HUDEP-2 (cell line): ENCODE data around the gene ZNF423.

Experiments
- DNase-seq, 76 experiments: peaks; one replicate each; lab custom pipeline; 2025; ENCODE audit not compliant: unreplicated experiment in 76 of 76; lab: John Stamatoyannopoulos, UW

ZNF423 gene

DNA sequence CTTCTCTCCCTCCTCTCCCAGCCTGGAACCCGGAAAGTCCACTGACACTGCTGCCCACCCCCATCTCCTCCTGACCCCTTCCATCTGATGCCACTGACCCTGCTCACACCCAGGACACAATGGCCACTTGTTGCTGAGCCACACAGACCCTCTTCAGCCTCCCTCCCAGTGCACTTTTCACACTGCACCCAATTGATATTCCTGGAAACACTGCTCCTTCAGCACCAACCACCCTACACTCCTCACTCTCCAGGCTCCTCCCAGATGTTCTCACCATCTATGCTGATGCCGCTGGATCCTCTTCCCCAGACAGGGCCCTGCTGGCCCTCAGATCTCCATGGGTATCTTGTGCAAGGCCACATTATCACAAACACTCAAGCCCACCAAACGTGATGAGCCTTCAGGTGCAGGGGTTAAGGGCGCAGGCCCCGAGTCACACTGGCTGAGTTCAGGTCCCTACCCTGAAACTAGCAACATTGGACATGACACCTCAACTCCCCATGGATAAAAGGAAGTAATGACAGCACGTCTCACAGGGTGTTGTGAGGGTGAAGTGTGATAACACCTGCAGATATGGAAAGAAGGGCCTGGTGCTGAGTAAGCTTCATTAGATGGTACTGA, 238.1 kb downstream of the ZNF423 start:
- no peak for DNase-seq

DNA sequence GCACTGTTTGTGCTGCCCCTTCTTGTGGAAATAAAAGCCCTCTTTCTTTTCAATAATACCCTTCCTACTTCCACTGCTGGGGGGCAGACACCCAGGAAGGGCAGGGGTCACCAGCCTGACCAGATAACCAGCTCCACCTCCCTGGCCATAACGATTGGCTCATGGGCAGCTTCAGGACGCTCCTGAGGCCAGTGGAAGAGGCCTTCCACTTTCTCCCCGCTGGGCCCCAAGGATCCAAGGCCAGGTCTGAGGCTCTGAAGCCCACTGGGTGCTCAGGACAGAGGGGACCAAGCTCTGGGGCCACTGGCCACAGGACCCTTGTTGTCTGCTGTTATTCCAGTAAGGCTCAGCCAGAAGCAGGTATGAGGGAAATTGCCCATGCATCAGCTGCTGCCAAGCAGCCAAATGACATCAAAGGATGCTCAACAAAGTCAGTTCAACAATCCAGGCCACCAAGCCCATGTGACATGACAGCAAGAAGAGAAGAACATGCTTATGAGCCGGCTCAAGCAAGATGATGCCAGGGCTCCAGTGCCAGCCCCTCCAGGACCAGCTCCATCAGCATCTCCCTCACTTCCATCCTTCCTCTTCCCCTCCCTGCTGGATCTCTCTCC, 238.8 kb downstream of the ZNF423 start:
- DNase-seq, result no peak

DNA sequence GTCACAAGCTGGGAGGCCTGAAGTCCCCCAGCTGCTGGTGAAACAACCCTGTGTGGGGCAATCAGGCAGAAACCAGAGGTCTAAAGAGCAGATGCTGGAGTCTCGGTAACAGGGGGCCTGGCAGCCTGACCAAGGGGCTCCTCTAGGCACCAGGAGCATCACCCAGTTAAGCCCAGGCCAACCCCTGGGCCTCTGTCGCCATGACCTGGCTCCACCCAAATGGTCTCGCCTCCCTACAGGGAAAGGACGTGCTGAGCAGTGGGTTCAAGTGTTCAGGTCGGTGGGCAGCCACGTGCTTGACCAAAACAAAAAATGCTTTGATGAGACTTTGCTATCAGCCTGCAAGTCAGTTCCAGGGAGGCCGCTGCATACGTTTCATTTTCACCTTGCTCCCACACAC, 240.3 kb downstream of the ZNF423 start:
- DNase-seq, result no peak

DNA sequence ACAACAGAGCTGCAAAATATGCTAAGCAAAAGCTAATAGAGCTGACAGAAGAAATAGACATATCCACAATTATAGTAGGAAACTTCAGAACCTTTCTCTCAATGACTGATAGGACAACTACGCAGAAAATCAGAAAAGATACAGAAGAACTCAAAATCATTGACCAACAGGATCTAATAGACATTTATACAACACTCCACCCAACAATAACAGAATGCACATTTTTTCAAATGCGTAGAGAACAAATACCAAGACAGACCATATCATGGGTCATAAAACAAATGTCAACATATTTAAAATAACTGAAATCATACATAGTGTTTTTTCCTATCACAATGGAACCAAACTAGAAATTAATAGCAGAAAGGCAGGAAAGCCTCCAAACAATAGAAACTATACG, 244.9 kb downstream of the ZNF423 start:
- DNase-seq, result no peak

DNA sequence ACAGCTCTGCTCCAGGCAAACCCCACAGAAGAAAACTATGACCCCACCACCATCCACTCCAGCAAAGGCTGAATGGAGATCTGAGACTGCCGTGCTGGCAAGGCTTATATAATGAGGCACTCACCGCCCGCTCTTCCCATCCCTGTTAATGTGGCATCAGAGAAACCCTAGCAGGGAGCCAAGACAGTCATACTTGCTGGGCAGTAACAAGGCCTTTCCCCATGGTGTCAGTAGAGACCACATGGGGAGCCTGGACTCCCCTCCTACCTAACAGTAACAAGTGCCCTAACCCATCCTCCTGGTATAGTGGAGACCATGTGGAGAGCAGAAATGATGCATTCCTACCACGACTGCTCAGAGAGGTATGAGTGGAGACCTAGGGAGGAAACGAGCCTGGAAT, 247.1 kb downstream of the ZNF423 start:
- DNase-seq, result peak in 1 of 76 experiments; percentile 3

DNA sequence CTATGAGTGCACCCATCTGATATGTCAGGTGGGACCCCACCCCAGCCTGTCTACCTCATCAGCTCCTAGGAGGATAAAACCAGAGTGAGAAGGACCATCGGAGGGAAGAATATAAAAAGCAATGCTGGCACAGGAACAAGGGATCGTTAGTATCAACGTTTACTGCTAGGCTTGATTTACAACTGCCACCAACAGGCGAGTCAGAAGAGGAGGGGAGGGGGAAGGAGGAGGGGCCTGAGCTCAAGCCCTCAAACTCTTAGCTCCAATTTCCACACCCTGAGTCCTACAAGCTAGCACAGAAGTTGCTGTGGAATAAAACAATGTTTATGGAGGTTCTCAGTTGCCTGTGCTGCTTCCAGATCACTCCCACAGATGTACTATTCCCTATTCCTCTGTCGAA, 247.8 kb downstream of the ZNF423 start:
- no peak for DNase-seq

DNA sequence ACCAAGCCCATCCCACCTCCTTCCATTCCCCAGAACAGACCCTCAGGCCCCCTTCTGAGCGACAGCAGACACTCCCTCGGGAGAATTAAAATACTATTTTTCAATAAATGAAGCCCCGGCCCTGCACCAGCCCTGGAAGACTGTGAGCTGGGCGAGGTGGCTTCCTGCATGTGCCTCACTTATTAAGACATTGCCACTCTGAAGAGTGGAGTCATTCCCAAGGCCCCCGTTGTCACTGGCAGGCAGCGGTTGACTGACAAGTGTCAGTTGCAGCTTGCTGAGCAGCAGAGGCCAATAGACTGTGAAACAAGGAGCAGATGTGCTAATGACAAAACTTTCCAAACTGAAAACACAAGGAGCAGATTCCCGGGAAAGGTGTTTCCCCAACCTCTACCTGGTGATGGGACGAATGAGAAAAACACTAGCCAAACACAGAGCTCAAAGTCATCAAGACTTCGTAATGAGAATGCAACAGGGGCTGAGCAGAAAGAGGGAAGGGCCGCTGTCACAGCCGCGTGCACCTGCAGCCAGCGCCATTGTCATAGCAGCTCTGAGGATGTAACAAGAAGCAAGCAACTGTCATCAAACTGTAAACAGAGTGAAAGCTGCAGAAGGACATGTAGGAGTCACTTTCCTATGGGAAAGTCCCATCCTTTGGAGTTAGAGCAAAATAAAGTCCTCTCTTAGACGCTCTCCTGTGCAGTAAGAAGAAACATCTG, 250.2 kb downstream of the ZNF423 start:
- DNase-seq, result no peak

DNA sequence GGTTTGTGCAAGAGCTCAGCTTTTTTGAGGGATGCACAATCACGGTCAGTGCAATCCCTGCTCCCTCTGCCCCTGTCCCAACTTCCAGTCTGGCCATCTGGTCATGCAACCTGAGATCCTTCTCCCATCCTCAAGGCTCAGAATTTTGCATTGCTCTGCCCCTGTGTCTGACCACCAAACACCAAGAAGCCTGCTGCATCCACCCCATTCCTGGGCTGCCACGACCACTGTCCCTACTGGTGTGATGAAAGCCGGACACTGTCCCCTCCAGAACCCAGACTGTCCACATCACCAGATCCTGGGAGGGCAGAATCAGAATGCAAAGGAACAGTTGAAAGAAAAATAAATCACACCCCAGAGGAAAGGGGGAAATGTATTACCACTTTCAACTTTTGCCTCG, 251.3 kb downstream of the ZNF423 start:
- DNase-seq, result no peak

DNA sequence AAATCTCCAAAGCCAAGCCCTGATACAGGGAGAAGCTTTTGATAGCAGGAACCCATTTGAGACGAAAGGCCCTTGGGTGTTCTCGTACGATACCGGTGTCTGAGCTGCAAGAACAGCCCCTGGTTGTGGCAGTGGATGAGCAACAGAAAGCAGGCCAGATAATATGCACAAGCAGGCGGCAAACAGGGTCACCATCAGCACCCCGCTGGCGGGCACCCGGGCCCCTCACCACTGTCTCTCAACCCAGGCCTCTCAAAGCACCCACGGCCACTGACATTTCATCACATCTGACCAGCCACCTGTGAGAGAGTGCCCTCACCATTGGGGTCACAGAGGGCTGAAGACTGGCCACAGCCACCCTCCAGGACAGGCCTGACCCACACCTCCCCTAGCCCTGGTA, 252.0 kb downstream of the ZNF423 start:
- no peak for DNase-seq

DNA sequence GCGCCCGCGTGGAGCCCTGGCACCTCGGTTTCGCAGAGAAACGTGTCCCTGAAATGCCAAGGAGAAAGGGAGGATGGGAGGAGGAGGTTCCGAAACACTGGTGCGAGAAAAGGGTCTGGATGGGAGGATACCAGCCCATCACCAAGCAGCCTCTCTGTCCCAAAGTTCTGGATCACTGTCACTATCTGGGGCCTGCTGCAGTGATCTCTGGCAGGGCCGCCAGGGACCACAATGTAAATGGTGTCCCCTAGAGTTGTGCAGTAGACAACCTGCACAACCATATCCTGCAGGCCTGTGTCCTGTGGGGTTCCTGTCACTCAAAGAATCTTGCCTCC, 253.0 kb downstream of the ZNF423 start:
- DNase-seq, result no peak

DNA sequence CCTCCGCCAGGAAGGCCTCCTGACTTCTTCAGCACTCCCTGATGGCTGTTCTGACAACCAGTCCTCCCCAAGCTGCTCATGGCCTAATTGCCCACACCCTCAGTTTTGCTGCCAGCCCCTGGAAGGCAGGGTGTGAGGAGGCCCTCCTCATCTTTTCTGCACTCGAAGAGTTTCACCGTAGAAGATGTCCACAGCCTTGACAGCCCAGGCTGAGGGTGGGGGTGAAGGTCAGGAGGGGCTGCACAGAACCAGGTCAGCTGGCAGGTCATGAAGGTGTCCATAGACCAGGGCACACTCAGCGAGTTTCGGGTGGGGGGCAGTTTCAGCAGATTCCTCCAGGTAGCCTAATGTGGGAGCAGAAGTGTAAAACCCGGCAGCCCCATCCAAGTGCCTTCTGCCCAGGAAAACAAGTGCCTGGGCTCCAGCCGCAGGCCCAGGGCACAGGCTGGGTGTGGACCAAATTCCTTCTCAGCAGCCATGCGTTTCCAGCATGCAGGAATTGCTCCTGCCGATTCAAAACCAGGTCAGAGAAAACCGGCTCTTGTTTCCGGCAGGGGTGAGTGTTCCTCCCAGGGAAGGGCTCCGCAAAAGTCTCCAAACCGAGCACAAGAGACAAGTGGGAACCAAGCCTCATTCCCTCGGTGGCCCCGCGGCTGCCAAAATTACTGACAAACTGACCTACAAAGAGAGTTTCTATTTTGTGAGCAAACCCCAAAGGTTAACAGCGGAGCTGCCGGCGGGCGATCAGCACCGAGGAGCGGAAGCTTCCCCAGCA, 253.5 kb downstream of the ZNF423 start:
- DNase-seq, result no peak

DNA sequence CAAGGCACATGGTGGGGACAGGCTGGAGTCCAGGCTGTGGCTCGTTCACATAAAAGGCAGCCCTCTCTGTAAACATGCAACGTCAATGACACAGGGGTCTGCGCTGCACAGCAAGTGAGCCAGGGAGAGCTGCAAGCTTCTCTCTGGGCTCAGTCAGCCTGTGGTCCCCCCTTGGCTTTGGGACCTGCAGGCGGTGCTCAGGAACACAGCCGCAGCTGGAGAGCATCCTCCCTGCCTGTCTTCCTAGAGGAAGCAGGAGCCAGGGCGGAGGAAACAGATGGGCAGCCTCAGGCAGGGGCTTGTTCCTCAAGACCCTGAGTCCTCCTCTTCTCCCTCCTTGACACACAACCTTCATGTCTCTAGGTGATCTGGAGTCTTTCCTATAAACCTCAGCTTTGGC, 254.3 kb downstream of the ZNF423 start:
- DNase-seq, result no peak

DNA sequence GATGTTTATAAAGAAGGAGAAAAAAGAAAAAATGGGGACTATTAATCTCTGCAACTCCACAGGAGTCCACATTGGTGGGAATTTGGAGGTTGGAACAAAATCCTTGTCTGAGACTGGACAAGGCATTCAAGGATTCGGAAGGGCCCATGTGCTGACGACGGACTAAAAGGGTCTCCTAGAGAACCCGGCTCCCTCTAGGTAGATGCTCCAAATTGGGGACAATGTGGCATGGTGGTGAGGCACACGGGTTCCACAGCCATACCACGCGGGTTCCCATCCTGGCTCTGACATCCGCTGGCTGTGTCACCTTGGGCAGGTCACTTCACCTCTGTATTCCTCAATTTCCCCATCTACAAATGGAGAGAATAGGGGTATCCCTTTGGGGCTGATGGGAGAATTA, 254.9 kb downstream of the ZNF423 start:
- DNase-seq, result no peak

DNA sequence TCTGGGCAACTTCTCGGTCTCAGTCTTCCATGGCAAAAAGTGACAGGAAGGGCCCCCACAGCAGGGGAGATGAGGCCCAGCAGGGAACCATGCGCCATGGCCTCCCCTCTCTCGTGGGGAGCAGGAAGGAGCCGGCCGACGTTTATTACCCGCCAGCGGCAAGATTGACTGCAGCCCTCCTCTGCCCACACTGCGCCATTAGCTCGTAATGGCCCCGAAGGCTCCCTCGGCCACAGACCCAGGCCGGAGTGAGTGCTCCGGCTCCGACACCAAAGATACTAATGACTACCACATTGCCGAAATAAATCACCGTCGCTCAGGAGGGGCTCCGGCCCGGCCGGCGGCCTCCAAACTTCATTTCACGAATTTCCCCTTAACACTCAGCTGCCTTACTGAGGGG, 255.4 kb downstream of the ZNF423 start:
- no peak for DNase-seq

DNA sequence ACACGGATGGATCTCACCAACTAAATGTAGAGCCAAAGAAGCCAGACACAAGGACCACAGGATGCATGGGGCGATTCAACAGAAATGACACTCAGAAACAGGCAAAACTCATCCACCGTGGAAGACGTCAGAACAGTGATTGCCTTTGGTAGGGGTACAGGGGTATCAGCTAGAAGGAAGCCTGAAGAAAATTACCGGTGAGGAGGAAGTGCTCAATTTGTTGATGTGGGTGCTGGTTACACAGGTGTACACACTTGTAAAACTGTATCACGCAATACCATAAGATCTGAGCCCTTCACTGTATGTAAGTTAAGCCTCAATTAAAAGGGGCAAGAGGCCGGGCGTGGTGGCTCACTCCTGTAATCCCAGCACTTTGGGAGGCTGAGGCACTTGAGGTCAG, 256.2 kb downstream of the ZNF423 start:
- DNase-seq, result no peak

DNA sequence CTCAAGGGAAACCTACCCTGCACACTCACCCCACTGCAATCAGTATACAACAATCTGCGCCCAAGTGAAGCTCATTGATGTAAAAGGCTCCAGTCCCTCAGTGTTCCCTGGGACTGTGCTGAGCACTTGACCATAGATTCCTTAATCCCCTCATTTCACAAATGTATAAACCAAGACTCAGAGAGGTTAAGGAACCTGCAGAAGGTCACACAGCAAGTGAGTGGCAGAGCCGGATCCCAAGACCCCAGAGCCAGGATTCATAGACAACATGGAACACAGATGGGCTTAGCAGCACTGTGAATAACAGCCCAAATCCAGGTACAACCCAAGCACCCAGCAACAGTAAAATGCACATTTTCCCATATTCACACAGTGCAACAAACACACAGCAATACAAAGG, 256.6 kb downstream of the ZNF423 start:
- DNase-seq, result no peak

DNA sequence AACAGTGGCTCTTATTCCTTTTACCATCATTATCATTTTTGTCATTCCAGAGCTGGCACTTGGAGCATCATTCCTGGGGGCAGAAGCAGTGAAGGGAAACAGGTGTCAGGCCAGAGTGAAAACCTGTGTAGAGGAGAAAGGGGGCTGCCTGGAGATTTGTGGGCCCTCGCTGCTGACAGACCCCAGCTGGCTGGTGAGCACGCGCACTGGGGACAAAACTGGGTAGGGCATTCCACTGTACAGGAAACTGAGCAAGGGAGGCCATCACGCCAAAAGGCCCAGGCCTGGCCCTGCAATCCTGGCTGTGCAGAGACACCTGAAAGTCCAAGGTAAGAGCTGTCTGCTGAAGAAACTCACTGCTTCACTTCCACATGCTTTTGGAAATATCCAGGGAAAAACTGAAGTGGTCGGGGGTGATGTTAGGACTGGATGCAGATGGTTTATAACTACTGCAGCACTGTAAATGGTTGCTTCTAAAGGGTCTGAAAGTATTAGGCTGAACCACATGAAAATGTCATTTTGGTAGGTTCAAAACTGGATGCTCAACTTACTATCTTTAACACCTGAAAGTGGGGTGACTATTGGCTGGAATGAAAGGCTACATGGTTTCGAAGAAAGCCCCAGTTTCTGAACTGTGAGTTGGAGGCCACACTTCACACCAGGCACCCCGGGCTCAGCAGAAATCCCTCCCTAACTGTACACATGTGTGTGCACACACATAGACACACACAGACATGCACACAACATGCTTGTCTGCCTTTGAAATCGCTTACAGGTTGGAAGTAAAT, 257.3 kb downstream of the ZNF423 start:
- DNase-seq, result no peak

DNA sequence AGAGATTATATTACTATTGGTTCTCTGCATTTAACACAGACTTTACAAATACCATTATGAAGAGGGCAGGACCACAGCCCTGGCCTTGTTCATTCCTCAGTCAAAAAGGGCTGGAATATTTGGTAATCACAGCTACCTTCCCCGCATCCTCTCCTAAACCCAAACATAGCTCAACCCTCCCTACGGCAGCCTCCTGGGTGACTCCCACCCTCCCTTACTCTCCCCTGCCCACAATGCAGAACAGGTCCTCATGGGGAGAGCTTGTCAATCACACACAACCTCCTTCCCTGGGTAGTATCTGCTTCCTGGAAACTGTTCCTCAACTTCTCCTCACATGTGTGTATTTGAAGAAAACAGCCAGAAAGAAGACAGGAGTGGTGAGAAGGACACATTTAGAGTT, 258.1 kb downstream of the ZNF423 start:
- DNase-seq, result no peak

DNA sequence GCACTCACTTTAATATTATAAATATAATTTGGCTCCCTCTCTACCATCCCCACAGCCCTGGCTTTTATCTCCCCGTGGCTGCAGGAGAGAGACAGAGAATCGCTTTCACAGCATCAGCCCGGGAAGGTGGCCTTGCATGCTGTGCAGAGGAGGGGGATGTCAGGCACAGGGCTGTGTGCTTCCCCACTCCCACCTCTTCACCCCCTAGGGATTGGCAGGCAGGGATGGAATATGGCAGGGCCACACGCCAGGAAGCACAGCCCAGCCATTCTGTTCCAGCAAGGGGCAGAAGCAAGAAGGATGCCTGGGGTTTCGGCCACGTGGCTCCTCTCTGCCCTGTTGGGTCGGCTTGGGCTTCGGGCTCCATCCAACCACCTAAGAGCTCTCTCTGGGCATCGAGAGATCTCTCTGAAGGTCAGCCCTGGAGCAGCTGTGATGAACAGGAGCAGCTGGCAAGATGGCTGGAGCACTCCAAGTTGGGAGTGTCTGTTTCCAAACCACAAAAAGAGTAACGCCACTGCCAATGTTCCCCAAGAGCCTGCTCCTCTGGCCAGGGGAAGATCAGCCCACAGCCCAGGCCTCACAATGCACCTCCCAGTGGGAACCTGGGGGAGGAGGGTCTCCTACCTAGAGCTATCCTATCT, 259.1 kb downstream of the ZNF423 start:
- DNase-seq, result no peak

DNA sequence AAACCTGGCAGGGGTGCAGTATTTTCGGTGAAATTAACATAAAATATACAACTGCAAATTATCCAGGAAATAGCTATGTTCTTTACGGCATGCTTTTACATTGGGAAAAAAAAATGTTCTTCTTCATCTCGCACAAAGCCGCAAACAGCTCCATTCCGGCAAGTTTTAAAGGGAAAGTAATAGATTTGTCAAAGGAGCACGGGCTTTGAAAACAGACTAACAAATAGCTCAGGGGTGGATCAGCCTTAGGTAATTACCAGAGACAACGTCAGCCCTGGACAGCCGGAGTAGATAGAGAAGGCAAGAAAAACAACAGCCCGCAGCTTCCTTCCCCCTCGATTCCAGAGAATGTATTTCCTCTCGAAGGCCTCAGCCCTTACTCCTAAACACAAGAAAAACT, 259.8 kb downstream of the ZNF423 start:
- no peak for DNase-seq
